GM19099 (cell line): Measurements from ENCODE around the gene ERBB4.

Source experiments
- POLR2A ChIP-seq: IDR thresholded peaks from 3 replicates; pipeline ENCODE4 v1.6.1; 2011; ENCODE audit warnings: low read depth; ENCODE audit not compliant: insufficient read length; ENCODE audit errors: extremely low read depth

The ERBB4 gene

GRCh38 chr2:211976076-211976475 is 562.5 kb downstream of the ERBB4 start:
- no peak for TF ChIP-seq POLR2A

DNA sequence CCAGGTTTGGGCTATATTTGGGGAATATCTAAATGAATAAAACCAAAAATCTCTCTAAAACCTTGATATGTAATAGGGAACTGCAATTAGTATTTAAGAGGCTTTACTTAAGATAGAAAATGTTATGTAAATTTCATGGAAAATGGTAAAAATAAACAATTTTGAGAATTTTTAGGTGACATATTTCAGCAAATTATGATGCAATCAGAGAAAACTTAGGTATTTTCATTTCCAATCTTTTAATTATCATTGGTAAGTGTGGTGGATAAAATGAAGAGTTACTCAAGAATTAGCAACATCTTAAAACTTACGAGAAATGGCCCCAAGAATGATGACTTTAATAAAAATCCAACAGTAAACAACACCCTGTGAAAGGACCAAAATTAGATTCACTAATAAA is 571.4 kb downstream of the ERBB4 start:
- TF ChIP-seq POLR2A, result no peak

DNA sequence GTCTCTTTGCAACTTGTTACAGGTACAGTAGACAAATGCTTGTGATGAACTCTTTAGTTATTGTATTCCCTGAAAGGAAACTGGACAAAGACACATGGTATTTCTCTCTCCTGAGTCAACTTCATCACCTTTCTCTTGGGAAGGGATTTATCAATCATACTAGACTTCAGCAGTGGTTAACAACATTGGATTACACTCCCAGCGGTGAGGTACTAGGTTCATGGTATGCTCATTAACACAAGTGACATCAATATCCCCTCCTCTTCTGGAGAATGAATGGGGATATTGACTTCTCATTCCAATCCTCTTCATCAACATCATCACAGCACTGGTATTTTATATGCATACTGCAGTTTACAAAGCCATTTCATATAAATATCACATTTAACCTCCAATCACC is 574.6 kb downstream of the ERBB4 start:
- no peak for TF ChIP-seq POLR2A

GRCh38 chr2:211957799-211958198 is 580.8 kb downstream of the ERBB4 start:
- TF ChIP-seq POLR2A, result no peak

DNA sequence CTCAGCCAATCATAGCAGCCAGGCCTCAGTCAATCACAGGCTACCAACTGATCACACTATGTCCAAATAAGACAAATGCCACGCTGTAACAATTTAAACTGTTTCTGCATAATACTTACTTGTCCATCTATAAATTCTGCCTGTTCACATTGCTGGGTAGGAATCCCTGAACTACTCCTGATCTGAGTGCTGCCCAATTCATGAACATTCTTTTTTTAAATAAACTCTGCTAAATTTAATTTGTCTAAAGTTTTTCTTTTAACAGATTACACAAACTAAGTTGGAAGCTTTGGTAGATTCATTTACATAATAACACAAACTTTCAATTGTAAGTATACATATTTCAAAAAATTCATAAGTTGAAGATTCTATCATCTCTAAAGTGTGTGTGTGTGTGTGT is 583.0 kb downstream of the ERBB4 start:
- TF ChIP-seq POLR2A, result no peak

DNA sequence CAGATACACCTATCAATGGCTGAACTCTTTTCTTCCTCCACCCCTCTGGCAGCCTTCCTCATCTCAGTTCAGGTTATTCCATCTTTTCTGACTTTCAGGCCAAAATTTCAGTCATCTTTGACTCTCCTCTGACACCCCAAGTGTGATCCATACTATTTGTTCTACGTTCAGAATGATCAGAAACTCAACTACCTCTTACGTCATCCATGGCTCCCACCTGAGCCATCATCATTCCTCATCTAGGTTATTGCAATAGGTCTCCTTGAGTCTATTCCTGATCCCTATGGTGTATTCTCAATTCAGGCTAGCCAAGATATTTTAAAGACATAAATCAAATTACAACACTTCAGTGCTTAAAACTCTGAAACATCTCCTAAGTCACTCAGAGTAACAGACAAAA is 589.7 kb downstream of the ERBB4 start:
- TF ChIP-seq POLR2A, result no peak

- TF ChIP-seq POLR2A, result no peak
These were observed 591.6 kb downstream of the ERBB4 start for GRCh38 chr2:211946960-211947359.

GRCh38 chr2:211944572-211944971 is 594.0 kb downstream of the ERBB4 start:
- TF ChIP-seq POLR2A, result no peak

DNA sequence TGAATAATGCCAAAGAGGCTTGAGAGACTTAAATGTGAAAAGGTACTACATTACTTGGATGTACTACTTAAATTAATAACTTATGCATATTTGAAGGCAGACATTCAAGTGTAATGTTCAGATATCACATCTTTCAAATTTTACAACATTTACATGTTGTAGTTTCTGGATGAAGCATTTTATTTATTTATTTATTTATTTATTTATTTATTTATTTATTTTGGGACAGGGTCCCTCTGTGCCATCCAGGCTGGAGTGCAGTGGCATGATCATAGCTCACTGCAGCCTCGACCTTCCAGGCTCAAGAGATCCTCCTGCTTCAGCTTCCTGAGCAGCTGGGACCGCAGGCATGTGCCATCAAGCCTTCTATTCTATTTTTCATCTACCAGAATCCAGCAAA is 596.4 kb downstream of the ERBB4 start:
- no peak for TF ChIP-seq POLR2A

DNA sequence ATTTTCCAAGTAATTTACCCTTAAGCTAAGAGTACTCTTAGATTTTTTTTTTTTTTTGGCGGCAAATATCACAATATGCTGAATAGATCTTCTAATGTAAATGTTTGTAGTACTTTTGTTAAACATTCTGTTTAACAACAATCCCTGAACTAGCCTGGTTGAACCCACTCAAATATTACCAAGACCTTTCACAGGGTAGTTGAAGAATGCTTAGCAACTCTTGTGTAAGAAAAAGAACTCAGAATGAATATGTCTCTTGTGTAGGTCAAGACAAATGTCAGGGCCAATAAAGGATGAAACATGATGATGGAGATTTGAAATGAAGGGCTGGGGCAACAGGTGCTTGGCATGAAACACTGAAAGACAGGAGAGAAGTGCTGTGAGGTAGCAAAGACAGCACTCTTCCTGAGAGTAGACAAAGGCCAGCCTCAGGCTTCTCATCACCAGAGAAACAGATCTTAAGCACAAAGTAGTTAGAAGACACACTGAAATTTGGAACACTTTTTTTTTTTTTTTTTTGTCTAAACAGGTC is 597.3 kb downstream of the ERBB4 start:
- no peak for TF ChIP-seq POLR2A

DNA sequence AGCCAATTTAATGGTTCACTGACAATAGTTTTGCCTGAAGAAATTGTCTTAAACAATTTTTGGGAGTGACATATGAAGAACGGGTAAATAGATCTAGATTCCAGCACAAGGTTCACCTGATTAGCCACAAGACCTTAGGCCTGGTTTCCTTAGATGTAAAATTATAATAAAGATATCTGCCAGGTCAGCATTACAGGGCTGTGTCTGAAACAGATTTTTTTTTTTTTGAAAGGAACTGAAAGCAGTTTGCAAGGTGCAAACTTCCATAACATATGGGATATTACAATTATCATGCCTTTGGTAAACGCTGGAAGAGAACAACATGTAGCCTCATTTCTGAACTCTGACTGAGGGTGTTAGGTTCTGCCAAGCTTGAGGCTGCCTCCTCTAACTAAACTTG is 599.4 kb downstream of the ERBB4 start:
- no peak for TF ChIP-seq POLR2A

- no peak for TF ChIP-seq POLR2A
These were observed 603.8 kb downstream of the ERBB4 start for GRCh38 chr2:211934811-211935210.

GRCh38 chr2:211931314-211931713 is 607.3 kb downstream of the ERBB4 start:
- no peak for TF ChIP-seq POLR2A

DNA sequence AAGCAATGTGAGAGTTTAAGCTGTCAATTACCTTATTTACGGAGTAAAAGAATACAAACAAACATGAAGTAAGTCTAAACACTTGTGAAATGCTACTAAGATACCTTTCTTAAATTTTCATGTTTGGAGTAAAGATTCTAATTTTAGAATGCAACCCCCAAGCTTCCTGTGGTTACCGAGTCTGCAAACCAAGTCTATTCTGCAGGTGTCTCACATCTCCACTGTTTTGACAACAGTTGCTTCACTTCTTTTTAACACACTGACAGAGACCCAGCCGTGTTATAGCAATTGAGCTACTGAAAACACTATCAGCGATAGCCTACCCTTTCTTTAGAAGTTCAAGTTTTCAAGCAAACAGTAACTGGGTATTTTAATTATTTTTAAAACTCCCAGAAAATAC is 608.3 kb downstream of the ERBB4 start:
- TF ChIP-seq POLR2A, result no peak

DNA sequence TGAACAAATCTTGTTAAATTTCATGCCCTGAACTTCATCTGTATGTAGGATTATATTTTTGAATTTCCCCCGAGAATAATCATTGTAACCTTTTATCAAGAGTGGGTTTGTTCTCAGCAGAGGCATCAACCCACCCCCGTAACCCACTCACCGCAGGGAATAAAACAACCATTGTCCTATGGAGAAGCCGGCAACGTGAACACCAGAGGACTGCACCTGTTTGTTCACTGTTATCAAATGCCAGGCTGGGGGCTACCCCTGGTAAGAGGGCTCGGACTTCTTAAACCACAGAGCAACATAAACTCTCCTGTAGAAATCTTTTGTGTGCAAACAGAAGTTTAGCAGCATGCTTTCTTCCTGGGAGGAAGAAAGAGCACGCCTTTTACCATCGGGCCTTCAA is 610.4 kb downstream of the ERBB4 start:
- TF ChIP-seq POLR2A, result no peak

- no peak for TF ChIP-seq POLR2A
These were observed 615.6 kb downstream of the ERBB4 start for GRCh38 chr2:211923019-211923418.

GRCh38 chr2:211903961-211904360 is 634.6 kb downstream of the ERBB4 start:
- no peak for TF ChIP-seq POLR2A
